ENCODE results near the gene NFIX. TPM values are rescaled to one million over a fixed set of nuclear protein-coding genes. Genes with fewer than 3 reads are reported as not detected.

Gene NFIX
- total RNA-seq, 3 donors from 2014 or later (not counting 1 experiment from before 2014, with no cell fraction given): 0.61 to 2.1 (median 1.3) TPM

DNA sequence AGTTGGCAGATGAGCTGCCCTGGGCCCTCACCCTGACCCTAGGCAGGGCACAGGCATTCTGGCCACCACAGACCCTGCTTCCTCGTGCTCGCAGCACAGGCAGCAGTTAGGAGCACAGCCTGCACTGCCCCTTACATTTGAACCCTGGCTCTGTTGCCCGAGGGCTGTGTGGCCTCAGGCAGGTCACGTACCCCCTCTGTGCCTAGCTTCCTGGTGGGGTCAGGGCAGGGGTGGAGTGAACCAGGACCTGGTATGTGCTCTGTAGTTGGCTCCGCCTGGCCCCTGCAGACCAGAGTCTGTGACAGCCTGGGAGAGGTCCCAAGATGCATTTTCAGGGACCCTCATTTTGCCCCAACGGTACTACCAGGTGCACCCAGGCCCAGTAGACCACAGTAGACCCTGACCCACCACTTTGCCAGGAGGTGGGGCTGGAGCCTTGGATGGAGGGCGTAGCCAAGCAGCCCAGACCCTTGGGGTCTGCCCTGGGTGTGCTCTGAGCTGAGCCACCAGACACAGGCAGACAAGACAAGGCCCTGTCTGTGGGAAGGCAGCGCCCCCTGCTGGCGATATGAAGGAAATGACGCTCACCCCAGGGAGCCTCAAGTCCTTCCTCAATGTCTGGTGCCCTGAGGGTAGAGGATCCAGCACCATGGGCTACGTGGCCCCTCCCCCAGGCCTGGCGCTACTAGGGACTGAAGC is 98.3 kb downstream of the NFIX start:
- Mint-ChIP-seq H3K27ac (no peak overlapping the region), H3K4me1 (peaks cover 8 to 20% of the 10 kb centered on the region in 2 donors), H3K27me3 (ENCODE audit: low read depth in 2 of 2) (peaks cover 8 to 25% of the 10 kb centered on the region in 2 donors), H3K4me3 (no peak overlapping the region), H3K36me3 (no peaks in the 10 kb centered on the region), H3K9me3 (no peaks in the 10 kb centered on the region)
- intact Hi-C loops (cut with micrococcal nuclease): loop anchor here (1.0 kb wide), 1 partner anchor 115 kb away; no protein-coding TSS in a partner anchor
- ATAC-seq (peak; percentile 83 to 91 (median 86)), DNase-seq (peak; percentile 80 to 90)
- Histone ChIP-seq H3K27ac (ENCODE audit: low read length) (no peak overlapping the region), H3K4me1 (ENCODE audit: control insufficient read depth, insufficient read depth, low read length) (peaks cover 42% of the 10 kb centered on the region), H3K27me3 (ENCODE audit: control insufficient read depth, insufficient read depth, low read length) (peaks cover 30% of the 10 kb centered on the region), H3K36me3 (ENCODE audit: control insufficient read depth, insufficient read depth, low read length) (no peaks in the 10 kb centered on the region), H3K4me3 (ENCODE audit: low read length) (no peak overlapping the region), H3K9me3 (ENCODE audit: control insufficient read depth, insufficient read depth, low read length) (no peaks in the 10 kb centered on the region)
- WGBS (ENCODE audit: insufficient coverage): 47% methylated on average over 12 of the region's 12 CpGs
- TF ChIP-seq, protein P1, sequence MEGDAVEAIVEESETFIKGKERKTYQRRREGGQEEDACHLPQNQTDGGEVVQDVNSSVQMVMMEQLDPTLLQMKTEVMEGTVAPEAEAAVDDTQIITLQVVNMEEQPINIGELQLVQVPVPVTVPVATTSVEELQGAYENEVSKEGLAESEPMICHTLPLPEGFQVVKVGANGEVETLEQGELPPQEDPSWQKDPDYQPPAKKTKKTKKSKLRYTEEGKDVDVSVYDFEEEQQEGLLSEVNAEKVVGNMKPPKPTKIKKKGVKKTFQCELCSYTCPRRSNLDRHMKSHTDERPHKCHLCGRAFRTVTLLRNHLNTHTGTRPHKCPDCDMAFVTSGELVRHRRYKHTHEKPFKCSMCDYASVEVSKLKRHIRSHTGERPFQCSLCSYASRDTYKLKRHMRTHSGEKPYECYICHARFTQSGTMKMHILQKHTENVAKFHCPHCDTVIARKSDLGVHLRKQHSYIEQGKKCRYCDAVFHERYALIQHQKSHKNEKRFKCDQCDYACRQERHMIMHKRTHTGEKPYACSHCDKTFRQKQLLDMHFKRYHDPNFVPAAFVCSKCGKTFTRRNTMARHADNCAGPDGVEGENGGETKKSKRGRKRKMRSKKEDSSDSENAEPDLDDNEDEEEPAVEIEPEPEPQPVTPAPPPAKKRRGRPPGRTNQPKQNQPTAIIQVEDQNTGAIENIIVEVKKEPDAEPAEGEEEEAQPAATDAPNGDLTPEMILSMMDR (IDR thresholded peaks at IDR 0.05): peak; percentile 77

DNA sequence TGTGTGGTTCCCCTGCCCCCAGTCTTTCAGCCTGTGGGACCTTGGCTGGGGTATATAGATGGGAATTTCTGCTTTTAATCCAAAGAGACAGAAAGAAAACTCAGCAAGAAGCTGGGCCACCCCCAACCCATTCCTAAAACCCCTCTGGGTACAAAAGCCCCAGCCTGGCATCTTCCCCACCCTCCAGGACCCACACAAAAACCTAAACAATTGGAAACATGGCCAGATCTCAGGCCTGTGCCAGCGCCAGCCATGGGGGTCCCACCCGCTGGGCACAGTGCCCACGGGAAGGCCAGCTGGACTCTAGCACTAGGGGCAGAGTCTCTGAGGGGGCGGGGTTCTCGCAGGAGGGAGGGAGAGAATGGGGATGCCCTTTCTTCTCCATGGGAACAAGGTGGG is 98.8 kb downstream of the NFIX start:
- no peak overlapping the region for H3K4me3 ChIP-seq (ENCODE audit: low read length)
- DNase-seq: no peak
- H3K4me1 ChIP-seq (ENCODE audit: control insufficient read depth, insufficient read depth, low read length): peaks cover 48% of the 10 kb centered on the region
- no peaks in the 10 kb centered on the region for H3K9me3 Mint-ChIP-seq
- TF ChIP-seq, protein P1 (IDR thresholded peaks at IDR 0.05): peak; percentile 2
- H3K27me3 ChIP-seq (ENCODE audit: control insufficient read depth, insufficient read depth, low read length): peaks cover 35% of the 10 kb centered on the region
- no peaks in the 10 kb centered on the region for H3K36me3 Mint-ChIP-seq
- peaks cover 14 to 25% of the 10 kb centered on the region in 2 donors for H3K4me1 Mint-ChIP-seq
- H3K4me3 Mint-ChIP-seq: no peak overlapping the region
- H3K27ac Mint-ChIP-seq: no peak overlapping the region
- ATAC-seq: no peak
- H3K9me3 ChIP-seq (ENCODE audit: control insufficient read depth, insufficient read depth, low read length): no peaks in the 10 kb centered on the region
- peaks cover 8 to 22% of the 10 kb centered on the region in 2 donors for H3K27me3 Mint-ChIP-seq (ENCODE audit: low read depth in 2 of 2)
- peak overlapping the region; percentile 11 for H3K27ac ChIP-seq (ENCODE audit: low read length)
- 71% methylated on average over 5 of the region's 5 CpGs for WGBS (ENCODE audit: insufficient coverage)
- intact Hi-C loops (cut with micrococcal nuclease): no loop called here
- no peaks in the 10 kb centered on the region for H3K36me3 ChIP-seq (ENCODE audit: control insufficient read depth, insufficient read depth, low read length)

DNA sequence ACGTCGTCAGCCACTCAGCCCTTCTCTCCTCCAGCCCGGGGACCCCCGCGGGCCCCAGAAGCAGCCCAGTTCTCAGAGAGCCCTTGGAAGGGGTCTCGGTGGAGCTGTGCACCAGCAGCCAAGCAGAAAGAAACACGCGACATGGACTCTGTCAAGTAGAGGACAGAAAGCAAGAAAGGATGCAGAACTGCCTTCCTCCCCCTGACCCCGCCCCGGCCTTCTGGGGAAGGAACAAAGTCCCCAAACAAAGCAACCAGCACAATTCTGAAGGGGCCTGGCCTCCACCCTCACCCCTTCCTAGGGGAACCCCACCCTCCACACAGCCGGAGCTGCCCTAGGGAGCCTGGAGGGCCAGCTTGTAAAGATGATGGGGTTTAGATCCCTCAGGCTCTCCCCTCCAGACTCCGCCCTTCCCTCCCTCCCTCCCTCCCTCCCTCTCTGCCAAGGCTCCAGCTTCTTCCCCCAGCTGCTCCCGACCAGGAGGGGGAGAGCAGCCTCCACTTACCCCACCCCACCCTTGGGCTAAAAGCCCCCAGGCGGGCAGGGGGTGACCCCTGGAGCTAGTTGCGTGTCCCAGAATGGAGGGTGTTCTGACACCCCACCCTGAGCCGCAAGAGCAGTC is 99.6 kb downstream of the NFIX start:
- no peak overlapping the region for H3K27ac Mint-ChIP-seq
- TF ChIP-seq, protein P1 (IDR thresholded peaks at IDR 0.05): no peak
- peaks cover 18 to 31% of the 10 kb centered on the region in 2 donors for H3K4me1 Mint-ChIP-seq
- H3K4me3 Mint-ChIP-seq: no peak overlapping the region
- DNase-seq (peak in 1 of 2 donors; percentile 33), ATAC-seq (no peak)
- intact Hi-C loops (cut with micrococcal nuclease): no loop called here
- H3K27me3 Mint-ChIP-seq (ENCODE audit: low read depth in 2 of 2): peaks cover 8 to 23% of the 10 kb centered on the region in 2 donors
- no peaks in the 10 kb centered on the region for H3K36me3 ChIP-seq (ENCODE audit: control insufficient read depth, insufficient read depth, low read length)
- H3K9me3 Mint-ChIP-seq: peaks cover 0 to under 1% of the 10 kb centered on the region in 2 donors
- H3K9me3 ChIP-seq (ENCODE audit: control insufficient read depth, insufficient read depth, low read length): no peaks in the 10 kb centered on the region
- H3K36me3 Mint-ChIP-seq: no peaks in the 10 kb centered on the region
- H3K4me3 ChIP-seq (ENCODE audit: low read length): peak overlapping the region; percentile 22
- WGBS (ENCODE audit: insufficient coverage): 23% methylated on average over 14 of the region's 16 CpGs
- peak overlapping the region; percentile 15 for H3K27ac ChIP-seq (ENCODE audit: low read length)
- H3K27me3 ChIP-seq (ENCODE audit: control insufficient read depth, insufficient read depth, low read length): peaks cover 36% of the 10 kb centered on the region
- peaks cover 55% of the 10 kb centered on the region for H3K4me1 ChIP-seq (ENCODE audit: control insufficient read depth, insufficient read depth, low read length)

Data from natural killer cell (primary cell).